ENCODE measurements around the gene PRRG3. TPM values are rescaled to one million over a fixed set of nuclear protein-coding genes. Genes with fewer than 3 reads are reported as not detected.

Gene PRRG3
- total RNA-seq, 1 donor from 2014 or later: not detected

GRCh38 chrX:151754641-151755215 lies 59.5 kb downstream of the PRRG3 start:
- no peak for TF ChIP-seq CTCF (IDR thresholded peaks at IDR 0.05; ENCODE audit: insufficient read depth, low read length, severe bottlenecking)
- DNase-seq (ENCODE audit: low read depth): peak; percentile 64
- Histone ChIP-seq H3K27me3 (ENCODE audit: control insufficient read depth, insufficient read depth, low read length) (no peaks in the 10 kb centered on the region), H3K4me3 (ENCODE audit: low read depth, low read length) (no peak overlapping the region), H3K36me3 (ENCODE audit: control insufficient read depth, insufficient read depth, low read length) (no peaks in the 10 kb centered on the region)
- FAIRE-seq: peak; percentile 76

Other genes starting within 250 kb of the PRRG3 start
- gene PASD1, start 131.8 kb upstream of the PRRG3 start, total RNA-seq: not detected in 2 replicates
- not detected in 2 replicates for gene FATE1, start 20.6 kb downstream of the PRRG3 start, total RNA-seq
- not detected in 2 replicates for gene CNGA2, start 39.3 kb downstream of the PRRG3 start, total RNA-seq
- not detected in 2 replicates for gene MAGEA4, start 217.4 kb downstream of the PRRG3 start, total RNA-seq